ENCODE results near the gene NALCN.

NALCN gene

GRCh38 chr13:101025925-101026324, 390.4 kb downstream of the NALCN start:
- no peak for DNase-seq (ENCODE audit: low read depth)

- no peak for DNase-seq (ENCODE audit: low read depth)
These were observed 390.8 kb downstream of the NALCN start for GRCh38 chr13:101025519-101025918.

GRCh38 chr13:101019126-101019525, 397.2 kb downstream of the NALCN start:
- no peak for DNase-seq (ENCODE audit: low read depth)

- no peak for DNase-seq (ENCODE audit: low read depth)
These were observed 397.6 kb downstream of the NALCN start for GRCh38 chr13:101018720-101019119.

GRCh38 chr13:101017123-101017872, 399.0 kb downstream of the NALCN start:
- DNase-seq (ENCODE audit: low read depth): no peak

- no peak for DNase-seq (ENCODE audit: low read depth)
These were observed 399.8 kb downstream of the NALCN start for GRCh38 chr13:101016475-101016874.

GRCh38 chr13:101013245-101013644, 403.1 kb downstream of the NALCN start:
- DNase-seq (ENCODE audit: low read depth): no peak

- no peak for DNase-seq (ENCODE audit: low read depth)
These were observed 406.2 kb downstream of the NALCN start for GRCh38 chr13:101010100-101010499.

GRCh38 chr13:101007245-101007644, 409.1 kb downstream of the NALCN start:
- no peak for DNase-seq (ENCODE audit: low read depth)

Measured in fibroblast of gingiva (primary cell).